A549 (cell line): Measurements from ENCODE around the gene FDCSP. TPM values are rescaled to one million over a fixed set of nuclear protein-coding genes. Genes with fewer than 3 reads are reported as not detected.
A peak's percentile ranks its signal among the peaks of the same experiment; 100 is the strongest.

ENCODE experiments used
- ATAC-seq, 2 experiments: fragments of 200-7000 bp in 1 of 2; fragments of >200 bp in 1 of 2; cut with Nextera tagmentation in 1 of 2; cut with Tn5 transposase in 1 of 2; 3 replicates each; pipeline versions ENCODE4 v1.8.0 to v1.9.1; 2018 to 2020; ENCODE audit warnings: mild to moderate bottlenecking in 1 of 2, moderate library complexity in 1 of 2
- CTCF ChIA-PET: fragments of 300-600 bp; sonication (Branson Sonifier 250); formaldehyde crosslinking; extraction: SDS; loops from one replicate; lab custom pipeline; 2021; ENCODE audit warnings: antibody characterized with exemption, inconsistent platforms; lab: Yijun Ruan, JAX
- POLR2A ChIA-PET: fragments of 350-600 bp; formaldehyde crosslinking; extraction: SDS; loops from one replicate; lab custom pipeline; 2021; ENCODE audit warnings: antibody characterized with exemption, inconsistent platforms; lab: Yijun Ruan, JAX
- DNase-seq, 2 experiments: peaks; one replicate each; pipeline versions ENCODE4 v3.0.0 to v3.0.0-alpha.2; 2011 to 2016; ENCODE audit warnings: low read depth in 1 of 2, low spot score in 1 of 2
- FAIRE-seq: peaks from 2 replicates; lab custom pipeline; 2011; peaks lifted over from hg19 to GRCh38; lab: Jason Lieb, UNC
- H3K27ac ChIP-seq, 2 experiments: fragments of >200 bp; sonication (Bioruptor Twin); formaldehyde crosslinking; 3 replicates each; pipeline ENCODE4 v1.5.1; 2016 to 2017
- H3K4me1 ChIP-seq: fragments of >200 bp; sonication (Bioruptor Twin); formaldehyde crosslinking; 3 replicates; pipeline ENCODE4 v1.6.1; 2016
- H3K4me2 ChIP-seq: fragments of >200 bp; sonication (Bioruptor Twin); formaldehyde crosslinking; 3 replicates; pipeline ENCODE4 v1.6.1; 2016
- H3K4me3 ChIP-seq: fragments of >200 bp; sonication (Bioruptor Twin); formaldehyde crosslinking; 3 replicates; pipeline ENCODE4 v1.5.1; 2016
- H3K9me3 ChIP-seq: fragments of >200 bp; sonication (Bioruptor Twin); formaldehyde crosslinking; 3 replicates; pipeline ENCODE4 v1.6.1; 2016
- BCL3 ChIP-seq: fragments of >200 bp; sonication (Bioruptor Twin); formaldehyde crosslinking; IDR thresholded peaks from 3 replicates; pipeline ENCODE4 v1.6.1; 2016
- BHLHE40 ChIP-seq: IDR thresholded peaks from 2 replicates; pipeline ENCODE4 v1.6.1; 2012; ENCODE audit warnings: low read depth, low read length, inconsistent platforms
- CHD2 ChIP-seq: fragments of 150-350 bp; IDR thresholded peaks from 2 replicates; pipeline ENCODE4 v1.6.1; 2014; ENCODE audit warnings: low read length; ENCODE audit not compliant: partially characterized antibody
- E2F6 ChIP-seq: IDR thresholded peaks from 2 replicates; pipeline ENCODE4 v1.6.1; 2012; ENCODE audit warnings: low read depth, borderline replicate concordance
- EP300 ChIP-seq, 2 experiments: fragments of >200 bp; sonication (Bioruptor Twin); formaldehyde crosslinking; IDR thresholded peaks; 2 replicates in 1 of 2; 3 replicates in 1 of 2; pipeline ENCODE4 v1.6.1; 2016 to 2017
- FOXS1 ChIP-seq: fragments of 250-450 bp; sonication (Bioruptor Pico); IDR thresholded peaks from 2 replicates; pipeline ENCODE4 v1.5.0; 2020; ENCODE audit warnings: mild to moderate bottlenecking, moderate library complexity
- GATA3 ChIP-seq: IDR thresholded peaks from 2 replicates; pipeline ENCODE4 v1.6.1; 2012; ENCODE audit warnings: borderline replicate concordance
- HES2 ChIP-seq: fragments of >200 bp; sonication (Bioruptor Twin); formaldehyde crosslinking; IDR thresholded peaks from 2 replicates; pipeline ENCODE4 v1.6.1; 2016
- HOXB5 ChIP-seq: fragments of 250-450 bp; sonication (Bioruptor Pico); IDR thresholded peaks from 2 replicates; pipeline ENCODE4 v1.5.0; 2020; ENCODE audit warnings: mild to moderate bottlenecking, moderate library complexity
- JUNB ChIP-seq: fragments of >200 bp; sonication (Bioruptor Twin); formaldehyde crosslinking; IDR thresholded peaks from 2 replicates; pipeline ENCODE4 v1.6.1; 2016
- KDM1A ChIP-seq: fragments of 200-600 bp; sonication (generic); IDR thresholded peaks from 2 replicates; pipeline ENCODE4 v1.6.1; 2016; ENCODE audit warnings: low read depth, mild to moderate bottlenecking
- MAX ChIP-seq: IDR thresholded peaks from 2 replicates; pipeline ENCODE4 v1.6.1; 2012
- NPAS2 ChIP-seq: fragments of 250-450 bp; sonication (Bioruptor Pico); IDR thresholded peaks from 2 replicates; pipeline ENCODE4 v1.8.0; 2022; ENCODE audit warnings: mild to moderate bottlenecking, moderate library complexity, borderline replicate concordance
- RAD21 ChIP-seq, 2 experiments: fragments of >200 bp in 1 of 2; sonication (Bioruptor Twin) in 1 of 2; formaldehyde crosslinking in 1 of 2; IDR thresholded peaks in 1 of 2; conservative IDR thresholded peaks in 1 of 2; 2 replicates in 1 of 2; 3 replicates in 1 of 2; pipeline ENCODE4 v1.6.1; 2012 to 2018; ENCODE audit warnings: inconsistent platforms in 1 of 2
- RARB ChIP-seq: fragments of 250-450 bp; sonication (Bioruptor Pico); IDR thresholded peaks from 2 replicates; pipeline ENCODE4 v1.8.0; 2021; ENCODE audit warnings: mild to moderate bottlenecking, moderate library complexity
- RFX5 ChIP-seq: fragments of 450-650 bp; IDR thresholded peaks from 2 replicates; pipeline ENCODE4 v1.7.1; 2014; ENCODE audit warnings: antibody characterized with exemption, mild to moderate bottlenecking, moderate library complexity
- SMC3 ChIP-seq: fragments of >200 bp; sonication (Bioruptor Twin); formaldehyde crosslinking; IDR thresholded peaks from 3 replicates; pipeline ENCODE4 v1.6.1; 2018; ENCODE audit warnings: inconsistent platforms
- USF2 ChIP-seq: fragments of 450-650 bp; IDR thresholded peaks from 2 replicates; pipeline ENCODE4 v1.6.1; 2014; ENCODE audit warnings: antibody characterized with exemption
- ZC3H11A ChIP-seq: fragments of 450-650 bp; IDR thresholded peaks from 2 replicates; pipeline ENCODE4 v1.6.1; 2014; ENCODE audit warnings: antibody characterized with exemption, mild to moderate bottlenecking
- WGBS: methylation state at CpG from one replicate; pipeline ENCODE4 v1.1.6; 2017; ENCODE audit errors: missing lambda C conversion rate; 5-methylcytosine and 5-hydroxymethylcytosine counted together
- polyA plus RNA-seq, 4 experiments: library from polyadenylated mRNA; depleted of rRNA in 3 of 4; stranded (reverse); fragments of >200 nt; fragmentation: RNase III in 1 of 4; extraction: RNeasy Plus Mini Kit Qiagen cat#74134 plus additional on column Dnase treatment in 1 of 4; gene quantifications; 2 replicates in 3 of 4; 3 replicates in 1 of 4; pipeline ENCODE4 v1.2.3, GENCODE V29; 2011 to 2017
- TF ChIP-seq, protein P1 (sequence below): fragments of >200 bp; sonication (Bioruptor Twin); formaldehyde crosslinking; IDR thresholded peaks from 3 replicates; pipeline ENCODE4 v1.5.1; 2016

The FDCSP gene
- polyA plus RNA-seq, 2 of the 4 experiments (the other 2 are of a cell fraction) = not detected

DNA sequence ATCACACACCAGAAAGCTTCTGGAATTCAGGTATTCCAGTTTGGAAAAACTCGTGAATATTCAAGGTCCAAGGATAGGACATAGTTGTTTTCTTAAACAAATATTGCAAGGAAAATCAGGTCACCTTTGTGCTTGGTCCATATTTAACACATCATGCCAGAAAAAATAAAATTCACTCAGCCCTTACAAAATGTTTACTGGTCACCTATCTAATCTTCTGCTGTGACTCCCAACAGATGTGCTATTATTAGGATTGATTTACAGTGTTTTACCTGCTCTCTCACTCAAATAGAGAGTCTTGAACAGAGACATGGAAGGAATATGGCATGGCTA lies 26.0 kb downstream of the FDCSP start (continued):
- TF ChIP-seq BCL3 = no peak
- no peak for TF ChIP-seq CHD2

DNA sequence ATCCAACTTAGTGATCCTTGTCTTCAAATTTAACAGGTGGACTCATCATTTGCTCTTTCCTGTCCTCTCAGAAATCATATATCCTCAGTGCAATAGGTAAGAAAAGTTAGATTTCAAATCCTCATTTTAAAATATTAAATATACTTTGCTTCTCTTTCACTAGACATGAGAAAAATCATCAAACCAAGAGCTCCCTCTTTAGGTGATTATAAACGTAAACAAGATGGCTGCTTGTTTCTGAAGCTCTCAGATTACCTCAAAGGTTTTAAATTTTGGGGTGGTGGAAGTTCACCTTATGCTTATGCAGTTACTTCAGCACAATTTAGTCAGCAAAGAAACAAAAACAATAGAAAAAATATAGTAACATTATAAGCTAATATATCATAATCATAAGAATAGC lies 43.8 kb downstream of the FDCSP start:
- no peak for FAIRE-seq
- CTCF ChIA-PET = no interaction called here
- DNase-seq = peak in 1 of 2 experiments; percentile 1
- ATAC-seq = no peak
- Histone ChIP-seq H3K4me1 (no peaks in the 10 kb centered on the region), H3K9me3 (no peaks in the 10 kb centered on the region), H3K4me3 (no peak overlapping the region), H3K27ac (no peak overlapping the region), H3K4me2 (no peak overlapping the region)
- POLR2A ChIA-PET = no interaction called here
- WGBS = 3% methylated on average over 1 of the region's 1 CpG
- TF ChIP-seq, protein P1, sequence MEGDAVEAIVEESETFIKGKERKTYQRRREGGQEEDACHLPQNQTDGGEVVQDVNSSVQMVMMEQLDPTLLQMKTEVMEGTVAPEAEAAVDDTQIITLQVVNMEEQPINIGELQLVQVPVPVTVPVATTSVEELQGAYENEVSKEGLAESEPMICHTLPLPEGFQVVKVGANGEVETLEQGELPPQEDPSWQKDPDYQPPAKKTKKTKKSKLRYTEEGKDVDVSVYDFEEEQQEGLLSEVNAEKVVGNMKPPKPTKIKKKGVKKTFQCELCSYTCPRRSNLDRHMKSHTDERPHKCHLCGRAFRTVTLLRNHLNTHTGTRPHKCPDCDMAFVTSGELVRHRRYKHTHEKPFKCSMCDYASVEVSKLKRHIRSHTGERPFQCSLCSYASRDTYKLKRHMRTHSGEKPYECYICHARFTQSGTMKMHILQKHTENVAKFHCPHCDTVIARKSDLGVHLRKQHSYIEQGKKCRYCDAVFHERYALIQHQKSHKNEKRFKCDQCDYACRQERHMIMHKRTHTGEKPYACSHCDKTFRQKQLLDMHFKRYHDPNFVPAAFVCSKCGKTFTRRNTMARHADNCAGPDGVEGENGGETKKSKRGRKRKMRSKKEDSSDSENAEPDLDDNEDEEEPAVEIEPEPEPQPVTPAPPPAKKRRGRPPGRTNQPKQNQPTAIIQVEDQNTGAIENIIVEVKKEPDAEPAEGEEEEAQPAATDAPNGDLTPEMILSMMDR = 0 out of 3 replicates have a peak, but pooled peaks have one; percentile 11
- TF ChIP-seq JUNB (no peak), RAD21 (conservative IDR thresholded peaks at IDR 0.05 in 1 of 2, IDR thresholded peaks at IDR 0.05 in 1 of 2) (0 out of 5 replicates have a peak, but pooled peaks of 1 of the 2 experiments have one; percentile 21)

DNA sequence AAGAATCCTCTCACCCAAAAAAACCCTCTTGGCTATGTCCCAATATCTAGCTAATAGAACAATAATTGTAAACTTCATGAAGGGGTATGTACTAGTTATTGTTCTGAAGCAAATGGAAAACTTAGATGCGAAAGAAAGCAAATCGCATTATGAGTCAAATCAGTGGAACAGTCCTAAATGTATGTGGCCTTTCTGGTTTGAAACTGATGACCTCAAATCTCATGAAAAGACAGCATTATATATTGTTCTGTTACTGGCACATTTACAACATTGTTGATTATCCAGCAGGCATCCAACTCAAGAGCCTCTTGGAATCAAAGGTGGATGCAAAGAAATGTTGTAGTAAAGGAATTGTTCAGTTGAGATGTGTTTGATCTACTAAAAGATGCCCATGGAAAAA lies 51.2 kb downstream of the FDCSP start:
- POLR2A ChIA-PET = no interaction called here
- FAIRE-seq = no peak
- ATAC-seq = no peak
- no peak overlapping the region for H3K4me2 ChIP-seq
- DNase-seq = no peak
- no peak overlapping the region for H3K4me3 ChIP-seq
- H3K27ac ChIP-seq = no peak overlapping the region
- CTCF ChIA-PET = no interaction called here
- no peaks in the 10 kb centered on the region for H3K9me3 ChIP-seq
- no peaks in the 10 kb centered on the region for H3K4me1 ChIP-seq
- WGBS = 80% methylated on average over 2 of the region's 2 CpGs
- TF ChIP-seq BCL3 (no peak), FOXS1 (no peak)

GRCh38 chr4:70280567-70280966 lies 54.6 kb downstream of the FDCSP start:
- Histone ChIP-seq H3K27ac (no peak overlapping the region), H3K4me1 (no peaks in the 10 kb centered on the region), H3K4me3 (no peak overlapping the region), H3K4me2 (no peak overlapping the region), H3K9me3 (no peaks in the 10 kb centered on the region)
- POLR2A ChIA-PET = no interaction called here
- 0% methylated on average over 1 of the region's 1 CpG for WGBS
- ATAC-seq (no peak), FAIRE-seq (no peak), DNase-seq (no peak)
- CTCF ChIA-PET = no interaction called here
- TF ChIP-seq SMC3 = no peak
- TF ChIP-seq RFX5 = no peak
- no peak for TF ChIP-seq ZC3H11A
- TF ChIP-seq GATA3 = no peak
- TF ChIP-seq KDM1A = no peak
- no peak for TF ChIP-seq MAX
- no peak for TF ChIP-seq BCL3
- TF ChIP-seq NPAS2 = no peak
- no peak for TF ChIP-seq HES2
- no peak for TF ChIP-seq EP300 (IDR thresholded peaks at IDR 0.05)
- no peak for TF ChIP-seq E2F6
- TF ChIP-seq USF2 = no peak
- TF ChIP-seq RARB (CRISPR knock-in tag) = no peak
- no peak for TF ChIP-seq HOXB5 (CRISPR knock-in tag)
- no peak for TF ChIP-seq BHLHE40
